SH-SY5Y (cell line): ENCODE results near the gene TGFB2.

Experiments
- GATA2 ChIP-seq: IDR thresholded peaks from 2 replicates; pipeline ENCODE4 v1.6.1; 2011; ENCODE audit warnings: mild to moderate bottlenecking, low read depth, low read length
- GATA3 ChIP-seq: IDR thresholded peaks from 2 replicates; pipeline ENCODE4 v1.6.1; 2011; ENCODE audit warnings: low read depth, mild to moderate bottlenecking, low read length, moderate library complexity

- peak; percentile 79 for TF ChIP-seq GATA2
- no peak for TF ChIP-seq GATA3
These were observed at the start of gene TGFB2 for GRCh38 chr1:218344814-218345672.
